RWPE2 (cell line): ENCODE data around the gene REC8.

Experiments
- ATAC-seq: fragments of 200-7000 bp; cut with Tn5 transposase; 3 replicates; pipeline ENCODE4 v1.9.1; 2021; ENCODE audit warnings: low read depth
- DNase-seq: peaks from one replicate; pipeline ENCODE4 v3.0.0-alpha.2; 2020; ENCODE audit warnings: low spot score
- H3K27ac ChIP-seq: fragments of 450-650 bp; 2 replicates; pipeline ENCODE4 v1.5.1; 2017; ENCODE audit warnings: mild to moderate bottlenecking; ENCODE audit not compliant: poor library complexity, severe bottlenecking
- H3K27me3 ChIP-seq: fragments of 250-450 bp; sonication (Bioruptor Pico); 2 replicates; pipeline ENCODE4 v1.5.1; 2021; ENCODE audit warnings: mild to moderate bottlenecking, moderate library complexity; ENCODE audit not compliant: insufficient read depth, poor library complexity, severe bottlenecking
- H3K36me3 ChIP-seq: fragments of 250-450 bp; sonication (Bioruptor Pico); 2 replicates; pipeline ENCODE4 v1.5.1; 2020; ENCODE audit warnings: low read depth, mild to moderate bottlenecking, moderate library complexity
- H3K4me1 ChIP-seq: fragments of 250-450 bp; sonication (Bioruptor Pico); 2 replicates; pipeline ENCODE4 v1.5.1; 2021; ENCODE audit warnings: mild to moderate bottlenecking, moderate library complexity; ENCODE audit not compliant: insufficient read depth, poor library complexity, severe bottlenecking
- H3K4me3 ChIP-seq: fragments of 250-450 bp; sonication (Bioruptor Pico); 2 replicates; pipeline ENCODE4 v1.5.1; 2021; ENCODE audit warnings: mild to moderate bottlenecking, moderate library complexity; ENCODE audit not compliant: severe bottlenecking
- H3K9me3 ChIP-seq: fragments of 250-450 bp; sonication (Bioruptor Pico); 2 replicates; pipeline ENCODE4 v1.5.1; 2021; ENCODE audit warnings: mild to moderate bottlenecking, moderate library complexity; ENCODE audit not compliant: severe bottlenecking
- CTCF ChIP-seq: fragments of 450-650 bp; IDR thresholded peaks from one replicate; pipeline ENCODE4 v1.5.1; 2017; ENCODE audit warnings: mild to moderate bottlenecking, moderate library complexity; ENCODE audit not compliant: poor library complexity, severe bottlenecking

The REC8 gene

DNA sequence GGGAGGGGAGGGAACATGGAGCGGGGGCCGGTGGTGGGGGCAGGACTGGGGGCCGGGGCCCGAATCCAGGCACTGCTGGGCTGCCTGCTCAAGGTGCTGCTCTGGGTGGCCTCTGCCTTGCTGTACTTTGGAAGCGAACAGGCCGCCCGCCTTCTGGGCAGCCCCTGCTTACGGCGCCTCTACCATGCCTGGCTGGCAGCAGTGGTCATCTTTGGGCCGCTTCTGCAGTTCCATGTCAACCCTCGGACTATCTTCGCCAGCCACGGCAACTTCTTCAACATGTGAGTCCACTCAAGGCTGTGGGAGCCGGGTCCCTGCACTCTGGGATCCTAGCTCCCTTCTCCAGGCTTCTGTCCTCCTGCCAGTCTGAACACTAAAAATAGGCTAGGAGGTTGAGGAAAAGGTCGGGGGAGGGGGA lies 40.3 kb upstream of the REC8 start:
- Histone ChIP-seq H3K27ac (no peak overlapping the region), H3K27me3 (no peaks in the 10 kb centered on the region), H3K36me3 (no peaks in the 10 kb centered on the region), H3K9me3 (no peaks in the 10 kb centered on the region), H3K4me3 (no peak overlapping the region), H3K4me1 (peaks cover 5% of the 10 kb centered on the region)
- ATAC-seq (no peak), DNase-seq (no peak)
- no peak for TF ChIP-seq CTCF

- Histone ChIP-seq H3K27me3 (no peaks in the 10 kb centered on the region), H3K4me3 (no peak overlapping the region), H3K27ac (no peak overlapping the region), H3K9me3 (no peaks in the 10 kb centered on the region), H3K4me1 (peaks cover 5% of the 10 kb centered on the region), H3K36me3 (peaks cover 2% of the 10 kb centered on the region; the same call in 1 of the 2 replicates)
- no peak for TF ChIP-seq CTCF
- DNase-seq (no peak), ATAC-seq (peak; percentile 4; the same call in 1 of the 3 replicates)
These were observed 39.7 kb upstream of the REC8 start for GRCh38 chr14:24132061-24132685.

GRCh38 chr14:24132976-24133375 lies 38.9 kb upstream of the REC8 start:
- TF ChIP-seq CTCF, result no peak
- Histone ChIP-seq H3K4me1 (peaks cover 5% of the 10 kb centered on the region), H3K9me3 (no peaks in the 10 kb centered on the region), H3K27me3 (no peaks in the 10 kb centered on the region), H3K36me3 (peaks cover 10% of the 10 kb centered on the region), H3K4me3 (no peak overlapping the region), H3K27ac (no peak overlapping the region)
- DNase-seq (no peak), ATAC-seq (no peak)

DNA sequence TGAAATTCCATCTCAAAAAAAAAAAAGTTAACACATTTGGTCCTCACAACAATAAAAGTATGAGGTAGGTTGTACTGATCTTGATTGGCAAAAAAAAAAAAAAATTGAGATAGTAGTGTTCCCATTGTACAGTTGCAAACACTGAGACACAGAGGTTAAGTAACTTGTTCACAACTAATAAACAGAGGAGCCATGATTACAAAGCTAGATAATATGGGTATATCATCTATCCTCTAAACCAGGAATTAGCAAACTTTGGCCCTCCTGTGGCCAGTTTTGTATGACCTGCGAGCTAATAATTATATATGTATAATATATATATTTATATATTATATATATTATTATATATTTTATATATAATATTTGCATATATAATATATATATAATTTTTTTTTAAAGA lies 38.1 kb upstream of the REC8 start:
- H3K4me3 ChIP-seq, result no peak overlapping the region
- peaks cover 18% of the 10 kb centered on the region for H3K36me3 ChIP-seq
- ATAC-seq (no peak), DNase-seq (no peak)
- no peaks in the 10 kb centered on the region for H3K27me3 ChIP-seq
- TF ChIP-seq CTCF, result no peak
- no peaks in the 10 kb centered on the region for H3K9me3 ChIP-seq
- H3K27ac ChIP-seq, result no peak overlapping the region
- H3K4me1 ChIP-seq, result peaks cover 5% of the 10 kb centered on the region

- TF ChIP-seq CTCF, result no peak
- H3K27ac ChIP-seq, result peak overlapping the region; percentile 47
These were observed 36.4 kb upstream of the REC8 start for GRCh38 chr14:24135584-24135833.

More at GRCh38 chr14:24135584-24135833, 36.4 kb upstream of the REC8 start:
- H3K27me3 ChIP-seq, result no peaks in the 10 kb centered on the region
- DNase-seq (no peak), ATAC-seq (no peak)
- peaks cover 10% of the 10 kb centered on the region for H3K4me1 ChIP-seq
- H3K36me3 ChIP-seq, result peaks cover 33% of the 10 kb centered on the region
- no peaks in the 10 kb centered on the region for H3K9me3 ChIP-seq
- peak overlapping the region; percentile 88 for H3K4me3 ChIP-seq
